A549 (cell line): ENCODE results near the gene CTBP2. TPM values are rescaled to one million over a fixed set of nuclear protein-coding genes. Genes with fewer than 3 reads are reported as not detected.
A peak's percentile ranks its signal among the peaks of the same experiment; 100 is the strongest.

ENCODE experiments used
- ATAC-seq, 2 experiments: fragments of 200-7000 bp in 1 of 2; fragments of >200 bp in 1 of 2; cut with Nextera tagmentation in 1 of 2; cut with Tn5 transposase in 1 of 2; 3 replicates each; pipeline versions ENCODE4 v1.8.0 to v1.9.1; 2018 to 2020; ENCODE audit warnings: mild to moderate bottlenecking in 1 of 2, moderate library complexity in 1 of 2
- CTCF ChIA-PET: fragments of 300-600 bp; sonication (Branson Sonifier 250); formaldehyde crosslinking; extraction: SDS; loops from one replicate; lab custom pipeline; 2021; ENCODE audit warnings: antibody characterized with exemption, inconsistent platforms; lab: Yijun Ruan, JAX
- POLR2A ChIA-PET: fragments of 350-600 bp; formaldehyde crosslinking; extraction: SDS; loops from one replicate; lab custom pipeline; 2021; ENCODE audit warnings: antibody characterized with exemption, inconsistent platforms; lab: Yijun Ruan, JAX
- DNase-seq, 2 experiments: peaks; one replicate each; pipeline versions ENCODE4 v3.0.0 to v3.0.0-alpha.2; 2011 to 2016; ENCODE audit warnings: low read depth in 1 of 2, low spot score in 1 of 2
- FAIRE-seq: peaks from 2 replicates; lab custom pipeline; 2011; peaks lifted over from hg19 to GRCh38; lab: Jason Lieb, UNC
- H3K27ac ChIP-seq, 2 experiments: fragments of >200 bp; sonication (Bioruptor Twin); formaldehyde crosslinking; 3 replicates each; pipeline ENCODE4 v1.5.1; 2016 to 2017
- H3K4me1 ChIP-seq: fragments of >200 bp; sonication (Bioruptor Twin); formaldehyde crosslinking; 3 replicates; pipeline ENCODE4 v1.6.1; 2016
- H3K4me2 ChIP-seq: fragments of >200 bp; sonication (Bioruptor Twin); formaldehyde crosslinking; 3 replicates; pipeline ENCODE4 v1.6.1; 2016
- H3K4me3 ChIP-seq: fragments of >200 bp; sonication (Bioruptor Twin); formaldehyde crosslinking; 3 replicates; pipeline ENCODE4 v1.5.1; 2016
- H3K9me3 ChIP-seq: fragments of >200 bp; sonication (Bioruptor Twin); formaldehyde crosslinking; 3 replicates; pipeline ENCODE4 v1.6.1; 2016
- BCL3 ChIP-seq: fragments of >200 bp; sonication (Bioruptor Twin); formaldehyde crosslinking; IDR thresholded peaks from 3 replicates; pipeline ENCODE4 v1.6.1; 2016
- CBX8 ChIP-seq: fragments of 200-600 bp; sonication (generic); IDR thresholded peaks from 2 replicates; pipeline ENCODE4 v1.6.1; 2016
- CHD4 ChIP-seq: fragments of 200-600 bp; sonication (generic); IDR thresholded peaks from 2 replicates; pipeline ENCODE4 v1.6.1; 2016; ENCODE audit warnings: antibody characterized with exemption, mild to moderate bottlenecking, borderline replicate concordance
- CTCF ChIP-seq: fragments of >200 bp; sonication (Bioruptor Twin); formaldehyde crosslinking; IDR thresholded peaks from 3 replicates; pipeline ENCODE4 v1.5.1; 2016
- ELK1 ChIP-seq: fragments of 150-350 bp; IDR thresholded peaks from 2 replicates; pipeline ENCODE4 v1.6.1; 2014; ENCODE audit warnings: low read depth, mild to moderate bottlenecking, low read length
- EP300 ChIP-seq, 2 experiments: fragments of >200 bp; sonication (Bioruptor Twin); formaldehyde crosslinking; IDR thresholded peaks; 2 replicates in 1 of 2; 3 replicates in 1 of 2; pipeline ENCODE4 v1.6.1; 2016 to 2017
- ESRRA ChIP-seq: fragments of 150-350 bp; IDR thresholded peaks from 2 replicates; pipeline ENCODE4 v1.6.1; 2014; ENCODE audit warnings: mild to moderate bottlenecking, low read length, borderline replicate concordance
- FOSL2 ChIP-seq, 2 experiments: fragments of 450-650 bp in 1 of 2; fragments of >200 bp in 1 of 2; sonication (Bioruptor Twin) in 1 of 2; formaldehyde crosslinking; IDR thresholded peaks; 2 replicates each; pipeline versions ENCODE4 v1.5.0 to v1.6.1; 2016 to 2020; ENCODE audit warnings: mild to moderate bottlenecking in 1 of 2, moderate library complexity in 1 of 2
- GATA3 ChIP-seq: IDR thresholded peaks from 2 replicates; pipeline ENCODE4 v1.6.1; 2012; ENCODE audit warnings: borderline replicate concordance
- HDAC2 ChIP-seq: fragments of 200-600 bp; sonication (generic); IDR thresholded peaks from 2 replicates; pipeline ENCODE4 v1.6.1; 2016
- HES2 ChIP-seq: fragments of >200 bp; sonication (Bioruptor Twin); formaldehyde crosslinking; IDR thresholded peaks from 2 replicates; pipeline ENCODE4 v1.6.1; 2016
- HEYL ChIP-seq: fragments of 250-450 bp; sonication (Bioruptor Pico); IDR thresholded peaks from 2 replicates; pipeline ENCODE4 v1.8.0; 2021; ENCODE audit warnings: mild to moderate bottlenecking, moderate library complexity
- HOXA7 ChIP-seq: fragments of 250-450 bp; sonication (Bioruptor Pico); IDR thresholded peaks from 2 replicates; pipeline ENCODE4 v1.5.0; 2020; ENCODE audit warnings: mild to moderate bottlenecking, moderate library complexity
- KDM5A ChIP-seq: fragments of 200-600 bp; sonication (generic); IDR thresholded peaks from 2 replicates; pipeline ENCODE4 v1.6.1; 2016; ENCODE audit warnings: antibody characterized with exemption, mild to moderate bottlenecking
- MAX ChIP-seq: IDR thresholded peaks from 2 replicates; pipeline ENCODE4 v1.6.1; 2012
- PBX3 ChIP-seq: IDR thresholded peaks from 2 replicates; pipeline ENCODE4 v1.6.1; 2012
- PHF8 ChIP-seq: fragments of 200-600 bp; sonication (generic); IDR thresholded peaks from 2 replicates; pipeline ENCODE4 v1.6.1; 2016; ENCODE audit warnings: low read depth, mild to moderate bottlenecking, antibody characterized with exemption, moderate library complexity, borderline replicate concordance
- RARB ChIP-seq: fragments of 250-450 bp; sonication (Bioruptor Pico); IDR thresholded peaks from 2 replicates; pipeline ENCODE4 v1.8.0; 2021; ENCODE audit warnings: mild to moderate bottlenecking, moderate library complexity
- REST ChIP-seq: fragments of 200-600 bp; sonication (generic); IDR thresholded peaks from 2 replicates; pipeline ENCODE4 v1.6.1; 2016; ENCODE audit warnings: antibody characterized with exemption, mild to moderate bottlenecking, moderate library complexity
- SMC3 ChIP-seq: fragments of >200 bp; sonication (Bioruptor Twin); formaldehyde crosslinking; IDR thresholded peaks from 3 replicates; pipeline ENCODE4 v1.6.1; 2018; ENCODE audit warnings: inconsistent platforms
- TP53 ChIP-seq: fragments of 250-450 bp; sonication (Bioruptor Pico); IDR thresholded peaks from 2 replicates; pipeline ENCODE4 v1.5.0; 2021; ENCODE audit warnings: mild to moderate bottlenecking, moderate library complexity
- ZNF302 ChIP-seq: fragments of 250-450 bp; sonication (Bioruptor Pico); IDR thresholded peaks from 2 replicates; pipeline ENCODE4 v1.9.0; 2021; ENCODE audit warnings: inconsistent platforms, mild to moderate bottlenecking, moderate library complexity
- WGBS: methylation state at CpG from one replicate; pipeline ENCODE4 v1.1.6; 2017; ENCODE audit errors: missing lambda C conversion rate; 5-methylcytosine and 5-hydroxymethylcytosine counted together
- polyA plus RNA-seq, 4 experiments: library from polyadenylated mRNA; depleted of rRNA in 3 of 4; stranded (reverse); fragments of >200 nt; fragmentation: RNase III in 1 of 4; extraction: RNeasy Plus Mini Kit Qiagen cat#74134 plus additional on column Dnase treatment in 1 of 4; gene quantifications; 2 replicates in 3 of 4; 3 replicates in 1 of 4; pipeline ENCODE4 v1.2.3, GENCODE V29; 2011 to 2017

Gene CTBP2
- polyA plus RNA-seq, 2 of the 4 experiments (the other 2 are of a cell fraction): 74.9 to 78.9 TPM

- no peak overlapping the region for H3K27ac ChIP-seq
- DNase-seq (no peak), ATAC-seq (no peak), FAIRE-seq (no peak)
- ChIA-PET POLR2A (no interaction called here), CTCF (interaction anchor here (0.7 to 0.9 kb wide), 2 partner anchors 9 to 29 kb away, joined by 4 read pairs; no protein-coding TSS in a partner anchor)
- H3K9me3 ChIP-seq: no peaks in the 10 kb centered on the region
- H3K4me2 ChIP-seq: no peak overlapping the region
- TF ChIP-seq BCL3 (no peak), CBX8 (no peak), HOXA7 (CRISPR knock-in tag) (no peak), SMC3 (no peak), PBX3 (no peak), TP53 (CRISPR knock-in tag) (no peak), RARB (CRISPR knock-in tag) (no peak), REST (no peak)
- WGBS: 95% methylated on average over 8 of the region's 8 CpGs
- peaks cover 21% of the 10 kb centered on the region for H3K4me1 ChIP-seq
- no peak overlapping the region for H3K4me3 ChIP-seq
Measured at GRCh38 chr10:125094806-125095205, 65.6 kb downstream of the CTBP2 start.

- TF ChIP-seq FOSL2 (IDR thresholded peaks at IDR 0.05) (no peak), FOSL2 (CRISPR knock-in tag; IDR thresholded peaks at IDR 0.05) (no peak), PHF8 (no peak), EP300 (IDR thresholded peaks at IDR 0.05) (no peak), ESRRA (no peak), HDAC2 (no peak), ZNF302 (CRISPR knock-in tag) (no peak), MAX (no peak), KDM5A (no peak), CHD4 (no peak), HEYL (CRISPR knock-in tag) (no peak), HES2 (no peak), SMC3 (no peak), CTCF (no peak), TP53 (CRISPR knock-in tag) (no peak), ELK1 (no peak), GATA3 (no peak)
- TF ChIP-seq, all 56 proteins: peak for 0
- FAIRE-seq: no peak
- Histone ChIP-seq H3K4me3 (no peak overlapping the region), H3K9me3 (no peaks in the 10 kb centered on the region), H3K4me1 (peaks cover 21% of the 10 kb centered on the region), H3K4me2 (0 out of 3 replicates have a peak overlapping the region, but pooled peaks have one; percentile 19), H3K27ac (peak overlapping the region in 1 of 2 experiments; percentile 29; a peak in 1 of 6 replicates)
- DNase-seq: no peak
- CTCF ChIA-PET: no interaction called here
- WGBS: 93% methylated on average over 21 of the region's 21 CpGs
- POLR2A ChIA-PET: no interaction called here
- no peak for ATAC-seq
Measured at GRCh38 chr10:125093974-125094705, 66.2 kb downstream of the CTBP2 start.
